Gastroesophageal sphincter (tissue), 4 donors: ENCODE results near the gene CR1. TPM values are rescaled to one million over a fixed set of nuclear protein-coding genes. Genes with fewer than 3 reads are reported as not detected.
"Not testable (repeated sequence)": the region's sequence is repeated elsewhere in the genome, so short reads cannot be mapped to it uniquely, and the experiment has no call there.

Experiments used
- ATAC-seq: fragments of 150-250 bp; one replicate; pipeline ENCODE4 v1.9.1; 2016; ENCODE audit warnings: mild to moderate bottlenecking, moderate library complexity
- H3K27ac ChIP-seq, 4 donors: fragments of 200-600 bp; sonication (generic) in 3 of 4; 1 replicate in 3 of 4; 2 replicates in 1 of 4; pipeline ENCODE4 v1.5.1; 2016 to 2019
- H3K27me3 ChIP-seq: fragments of 200-600 bp; sonication (generic); one replicate; pipeline ENCODE4 v1.5.1; 2019
- H3K36me3 ChIP-seq, 2 donors: fragments of 200-600 bp; sonication (generic); one replicate each; pipeline ENCODE4 v1.5.1; 2019; ENCODE audit warnings: control low read depth in 1 of 2
- H3K4me1 ChIP-seq, 3 donors: fragments of 200-600 bp; sonication (generic); 1 replicate in 2 of 3; 2 replicates in 1 of 3; pipeline ENCODE4 v1.5.1; 2016 to 2019; ENCODE audit warnings: control low read depth in 2 of 3
- H3K4me3 ChIP-seq, 2 donors: fragments of 200-600 bp; sonication (generic); one replicate each; pipeline ENCODE4 v1.5.1; 2019; ENCODE audit warnings: mild to moderate bottlenecking in 1 of 2, moderate library complexity in 1 of 2
- H3K9me3 ChIP-seq, 3 donors: fragments of 200-600 bp; sonication (generic); one replicate each; pipeline ENCODE4 v1.5.1; 2017 to 2019; ENCODE audit warnings: control low read depth in 2 of 3
- CTCF ChIP-seq, 4 experiments: fragments of 200-600 bp in 2 of 4; fragments of 450-650 bp in 2 of 4; sonication (generic) in 1 of 4; IDR thresholded peaks; one replicate each; pipeline ENCODE4 v1.5.1; 2017 to 2019; ENCODE audit warnings: antibody characterized with exemption in 4 of 4, mild to moderate bottlenecking in 2 of 4, moderate library complexity in 2 of 4
- EP300 ChIP-seq: sonication (generic); formaldehyde crosslinking; IDR thresholded peaks from one replicate; pipeline ENCODE4 v1.6.1; 2017; ENCODE audit warnings: antibody characterized with exemption, mild to moderate bottlenecking
- POLR2A ChIP-seq, 2 donors: fragments of 450-650 bp; IDR thresholded peaks; one replicate each; pipeline ENCODE4 v1.6.1; 2017; ENCODE audit warnings: antibody characterized with exemption in 2 of 2, mild to moderate bottlenecking in 2 of 2, moderate library complexity in 1 of 2
- POLR2AphosphoS5 ChIP-seq: sonication (generic); formaldehyde crosslinking; IDR thresholded peaks from one replicate; pipeline ENCODE4 v1.6.1; 2017; ENCODE audit warnings: antibody characterized with exemption
- WGBS, 2 donors: methylation state at CpG; one replicate each; pipeline ENCODE4 v1.1.5; 2018; ENCODE audit warnings: low coverage in 1 of 2; 5-methylcytosine and 5-hydroxymethylcytosine counted together
- total RNA-seq, 4 donors: library from RNA; depleted of rRNA; stranded (reverse); fragments of >200 nt; gene quantifications; one replicate each; pipeline ENCODE4 v1.1.0, GENCODE V29; 2016

The CR1 gene
- total RNA-seq, 4 donors from 2014 or later, result 1.1 to 15.9 (median 4.3) TPM

DNA sequence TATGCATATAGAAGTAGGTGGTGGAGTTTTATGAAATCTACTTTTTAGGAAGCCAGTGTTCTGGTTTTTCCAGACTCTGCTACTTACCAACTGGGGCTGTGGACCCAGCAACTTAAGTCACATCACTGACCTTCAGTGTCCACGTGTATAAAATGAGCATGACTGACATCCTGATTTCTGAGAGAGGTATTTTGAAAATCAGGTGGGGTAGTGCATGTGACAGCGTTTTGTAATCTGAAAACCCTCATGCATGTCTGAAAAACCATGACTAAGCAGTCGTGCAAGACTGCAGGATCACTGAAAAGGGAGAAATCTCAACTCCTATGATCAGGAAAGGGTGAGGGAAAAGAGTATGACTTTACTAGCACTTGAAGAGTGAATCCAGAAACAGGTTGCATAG lies 175.0 kb downstream of the CR1 start:
- no peak for TF ChIP-seq POLR2A (IDR thresholded peaks at IDR 0.05)
- no peak for TF ChIP-seq CTCF (IDR thresholded peaks at IDR 0.05)
- no peak for TF ChIP-seq EP300
- TF ChIP-seq POLR2AphosphoS5, result no peak
- no peak overlapping the region for H3K27ac ChIP-seq
- 44 to 50% methylated on average over 1 to 3 of the region's 3 CpGs for WGBS, 2 donors
- H3K4me1 ChIP-seq, result peaks cover 0 to 12% (median 0%) of the 10 kb centered on the region in 3 donors
- no peak for ATAC-seq
- peaks cover 64% of the 10 kb centered on the region for H3K27me3 ChIP-seq
- H3K36me3 ChIP-seq, result no peaks in the 10 kb centered on the region
- peaks cover 0 to 7% (median 0%) of the 10 kb centered on the region in 3 donors for H3K9me3 ChIP-seq
- no peak overlapping the region for H3K4me3 ChIP-seq

GRCh38 chr1:207672522-207673130 lies 176.7 kb downstream of the CR1 start:
- 16 to 26% methylated on average over 5 of the region's 5 CpGs for WGBS, 2 donors
- ATAC-seq, result no peak
- Histone ChIP-seq H3K4me1 (peaks cover 0 to 12% (median 0%) of the 10 kb centered on the region in 3 donors), H3K9me3 (no peaks in the 10 kb centered on the region), H3K27me3 (peaks cover 48% of the 10 kb centered on the region), H3K36me3 (no peaks in the 10 kb centered on the region), H3K27ac (no peak overlapping the region), H3K4me3 (no peak overlapping the region)
- TF ChIP-seq CTCF (IDR thresholded peaks at IDR 0.05), result no peak
- TF ChIP-seq POLR2AphosphoS5, result no peak
- no peak for TF ChIP-seq POLR2A (IDR thresholded peaks at IDR 0.05)
- TF ChIP-seq EP300, result no peak

DNA sequence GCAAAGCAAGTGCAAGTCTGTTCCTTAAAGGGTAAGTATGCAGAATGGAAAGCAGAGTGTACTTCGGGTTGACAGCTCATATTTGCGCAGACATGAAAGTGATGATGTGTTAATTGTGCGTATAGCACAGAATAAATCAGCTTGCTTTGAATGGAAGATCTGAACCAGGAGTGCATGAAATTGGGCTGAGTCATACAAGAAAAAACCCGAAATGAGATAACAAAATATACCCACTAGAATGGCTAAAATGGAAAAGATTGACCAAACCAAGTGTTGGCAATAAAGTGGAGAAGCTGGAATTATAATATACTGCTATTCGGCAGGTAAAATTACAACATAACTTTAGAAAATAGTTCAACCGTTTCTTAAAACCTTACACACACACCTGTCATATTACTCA lies 177.4 kb downstream of the CR1 start:
- 62 to 81% methylated on average over 4 to 6 of the region's 6 CpGs for WGBS, 2 donors
- Histone ChIP-seq H3K27me3 (peaks cover 41% of the 10 kb centered on the region), H3K4me1 (peaks cover 0 to 12% (median 0%) of the 10 kb centered on the region in 3 donors), H3K36me3 (no peaks in the 10 kb centered on the region), H3K9me3 (no peaks in the 10 kb centered on the region), H3K27ac (no peak overlapping the region), H3K4me3 (no peak overlapping the region)
- TF ChIP-seq POLR2A (IDR thresholded peaks at IDR 0.05) (no peak), CTCF (IDR thresholded peaks at IDR 0.05) (no peak), POLR2AphosphoS5 (no peak), EP300 (no peak)
- ATAC-seq, result no peak

DNA sequence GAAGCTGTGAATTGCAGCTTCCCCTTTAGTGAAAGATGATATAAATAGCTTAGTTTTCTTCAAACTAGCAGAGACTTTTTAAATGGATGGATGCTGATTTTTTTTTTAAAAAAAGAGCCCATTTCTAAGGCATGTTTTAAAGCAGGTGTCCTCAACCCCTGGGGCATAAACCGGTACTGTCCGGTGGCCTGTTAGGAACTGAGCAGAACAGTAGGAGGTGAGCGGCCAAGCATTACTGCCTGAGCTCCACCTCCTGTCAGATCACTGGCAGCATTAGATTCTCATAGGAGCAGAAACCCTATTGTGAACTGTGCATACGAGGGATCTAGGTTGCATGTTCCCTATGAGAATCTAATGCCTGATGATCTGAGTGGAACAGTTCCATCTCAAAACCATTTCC lies 180.2 kb downstream of the CR1 start:
- no peaks in the 10 kb centered on the region for H3K4me1 ChIP-seq
- WGBS, 2 donors, result 83 to 100% methylated on average over 1 to 2 of the region's 4 CpGs
- peaks cover 13% of the 10 kb centered on the region for H3K27me3 ChIP-seq
- TF ChIP-seq POLR2A (IDR thresholded peaks at IDR 0.05), result no peak
- no peak for TF ChIP-seq EP300
- no peak for TF ChIP-seq POLR2AphosphoS5
- TF ChIP-seq CTCF (IDR thresholded peaks at IDR 0.05), result no peak
- ATAC-seq, result no peak
- no peaks in the 10 kb centered on the region for H3K36me3 ChIP-seq
- H3K9me3 ChIP-seq, result no peaks in the 10 kb centered on the region
- no peak overlapping the region for H3K27ac ChIP-seq
- H3K4me3 ChIP-seq, result no peak overlapping the region

DNA sequence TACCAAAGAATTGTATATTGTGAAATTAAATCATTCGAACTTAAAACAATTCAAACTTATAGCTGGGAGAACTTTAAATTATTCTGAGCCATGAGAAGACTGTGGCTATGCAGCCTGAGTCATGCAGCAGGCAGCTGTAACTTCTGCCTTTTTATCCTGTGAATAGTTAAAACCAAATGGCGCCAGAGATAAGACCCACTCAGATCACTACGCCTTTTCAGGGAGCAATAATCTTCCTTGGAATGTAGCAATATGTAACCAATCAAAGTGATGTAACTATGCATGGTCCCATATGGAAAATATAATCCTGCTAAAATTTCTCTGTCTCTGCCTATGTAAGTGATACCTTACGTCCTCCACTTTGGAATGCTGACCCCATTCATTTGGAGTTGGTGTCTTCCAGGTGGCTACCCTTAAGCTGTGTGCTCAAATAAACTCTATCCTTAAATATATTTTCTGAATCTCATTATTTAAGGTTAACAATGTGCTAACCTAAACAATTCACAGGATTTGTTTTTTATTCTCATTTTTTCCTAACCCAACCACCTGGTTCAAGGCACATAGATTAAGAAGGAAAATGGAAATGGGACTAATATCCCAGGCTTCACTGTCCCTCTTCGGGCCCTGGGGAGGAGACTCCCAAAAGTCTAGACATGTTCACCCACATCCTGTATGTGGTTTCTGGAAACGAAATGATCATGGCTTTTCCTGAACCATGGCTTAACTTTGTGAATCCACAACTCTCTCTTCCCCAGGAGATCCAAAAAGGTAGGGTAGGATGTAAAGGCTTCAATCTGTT lies 184.8 kb downstream of the CR1 start:
- not testable (repeated sequence) for H3K27ac ChIP-seq, ATAC-seq, H3K36me3 ChIP-seq, H3K4me3 ChIP-seq, H3K27me3 ChIP-seq, H3K4me1 ChIP-seq, H3K9me3 ChIP-seq
- 45 to 55% methylated on average over 6 of the region's 6 CpGs for WGBS, 2 donors

GRCh38 chr1:207682872-207683434 lies 187.0 kb downstream of the CR1 start:
- not testable (repeated sequence) for H3K4me1 ChIP-seq, ATAC-seq, H3K36me3 ChIP-seq, H3K27me3 ChIP-seq, H3K27ac ChIP-seq, H3K4me3 ChIP-seq, H3K9me3 ChIP-seq
- 92% methylated on average over 5 to 6 of the region's 6 CpGs for WGBS, 2 donors

GRCh38 chr1:207690551-207690950 lies 194.6 kb downstream of the CR1 start:
- WGBS, 2 donors, result 67 to 69% methylated on average over 4 of the region's 4 CpGs
- H3K27me3 ChIP-seq, ATAC-seq, H3K36me3 ChIP-seq, H3K4me1 ChIP-seq, H3K9me3 ChIP-seq, H3K4me3 ChIP-seq, H3K27ac ChIP-seq: not testable (repeated sequence)
